GM18526 (cell line): Measurements from ENCODE around the gene G3BP1.

Source experiments
- POLR2A ChIP-seq: IDR thresholded peaks from 3 replicates; pipeline ENCODE4 v1.6.1; 2011; ENCODE audit not compliant: insufficient read length; ENCODE audit errors: extremely low read depth

Gene G3BP1

DNA sequence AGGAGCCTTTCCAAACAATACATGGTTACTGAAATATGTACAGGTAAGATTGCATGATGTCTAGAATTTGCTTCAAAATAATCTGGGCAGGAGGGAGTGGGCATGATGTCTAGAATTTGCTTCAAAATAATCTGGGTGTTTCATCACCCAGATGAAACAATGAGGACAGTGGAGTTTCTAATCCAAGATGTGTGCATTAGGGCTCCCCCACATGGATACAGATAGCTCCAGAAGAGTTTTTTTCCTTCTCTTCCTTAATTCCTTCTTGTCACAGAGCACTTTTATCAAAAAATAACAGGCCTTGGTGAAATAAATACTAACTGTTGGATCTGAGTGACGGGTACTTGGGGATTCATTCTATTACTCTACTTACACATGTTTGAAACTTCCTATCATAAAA lies 28.2 kb upstream of the G3BP1 start:
- no peak for TF ChIP-seq POLR2A

DNA sequence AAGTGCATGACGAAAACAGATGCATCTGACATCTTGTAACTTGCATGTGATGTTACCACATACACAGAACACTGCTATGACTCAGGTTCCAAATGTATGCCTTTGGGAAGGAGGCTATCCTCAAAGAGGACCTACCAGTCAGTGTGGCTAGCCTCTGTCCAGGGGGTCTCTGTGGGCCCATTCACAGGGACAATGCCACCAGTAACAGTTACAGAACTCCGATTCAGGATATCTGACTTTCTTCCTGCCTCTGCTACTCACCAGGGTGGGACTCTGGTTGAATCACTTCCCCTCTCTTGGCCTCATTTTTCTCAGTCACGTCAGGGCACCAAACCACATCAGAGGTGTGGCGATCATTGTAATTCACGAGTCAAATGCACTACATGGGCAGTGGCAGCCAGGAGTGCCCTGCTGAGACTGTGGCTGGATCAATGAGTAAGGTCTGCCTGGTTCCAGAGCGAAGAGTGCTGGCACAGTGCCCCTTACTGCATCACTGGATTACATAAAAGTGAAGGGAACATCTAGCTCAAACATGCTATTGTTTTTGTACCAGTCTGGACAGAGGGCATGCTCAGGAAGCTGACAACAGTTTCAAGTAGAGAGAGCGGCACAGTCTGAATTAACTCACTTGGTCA lies 26.6 kb upstream of the G3BP1 start:
- TF ChIP-seq POLR2A, result no peak

DNA sequence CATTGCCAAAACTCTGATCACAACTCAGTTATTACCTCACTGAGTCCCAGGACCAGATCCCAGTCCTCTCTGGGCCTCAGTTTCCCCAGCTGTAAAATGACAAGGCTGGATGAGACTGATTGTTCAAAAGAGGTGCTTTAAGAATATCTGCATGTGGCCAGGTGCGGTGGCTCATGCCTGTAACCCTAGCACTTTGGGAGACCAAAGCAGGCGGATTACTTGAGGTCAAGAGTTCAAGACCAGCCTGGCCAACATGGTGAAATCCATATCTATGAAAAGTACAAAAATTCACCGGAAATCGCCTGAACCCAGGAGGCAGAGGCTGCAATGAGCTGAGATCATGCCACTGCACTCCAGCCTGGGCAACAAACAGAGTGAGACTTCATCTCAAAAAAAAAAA lies 21.6 kb upstream of the G3BP1 start:
- TF ChIP-seq POLR2A, result no peak

DNA sequence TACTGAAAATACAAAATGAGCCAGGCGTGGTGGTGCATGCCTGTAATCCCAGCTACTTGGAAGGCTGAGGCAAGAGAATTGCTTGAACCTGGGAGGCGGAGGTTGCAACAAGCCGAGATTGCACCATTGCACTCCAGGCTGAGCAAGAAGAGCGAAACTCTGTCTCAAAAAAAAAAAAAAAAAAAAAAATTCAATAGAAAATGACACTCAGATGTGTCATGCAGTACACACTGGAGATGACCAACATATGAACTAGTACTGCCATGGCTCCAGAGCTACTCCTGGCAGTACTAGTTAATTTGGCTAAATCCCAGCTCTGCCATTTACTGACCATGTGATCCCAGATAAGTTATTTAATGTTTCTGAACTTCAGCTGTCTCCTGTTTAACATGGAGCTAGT lies 20.7 kb upstream of the G3BP1 start:
- TF ChIP-seq POLR2A, result no peak

DNA sequence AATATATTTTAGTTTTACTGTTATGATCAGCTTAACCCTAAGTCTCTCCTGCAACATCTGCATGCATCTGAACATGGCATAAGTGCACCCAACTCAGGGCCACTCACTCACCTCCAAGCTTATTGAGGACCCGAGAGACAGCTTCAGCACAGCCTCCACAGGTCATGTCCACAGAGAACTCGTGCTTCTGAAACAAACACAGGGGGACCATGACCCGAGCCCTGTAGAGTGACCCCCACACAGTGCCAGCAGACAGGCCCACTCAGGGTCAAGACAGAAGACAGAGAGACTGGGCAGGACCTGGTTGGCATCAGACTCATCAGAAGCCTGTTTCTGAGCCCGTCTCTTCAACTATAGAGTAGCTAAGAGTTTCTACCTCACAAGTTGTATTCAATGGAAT lies 20.2 kb upstream of the G3BP1 start:
- no peak for TF ChIP-seq POLR2A

DNA sequence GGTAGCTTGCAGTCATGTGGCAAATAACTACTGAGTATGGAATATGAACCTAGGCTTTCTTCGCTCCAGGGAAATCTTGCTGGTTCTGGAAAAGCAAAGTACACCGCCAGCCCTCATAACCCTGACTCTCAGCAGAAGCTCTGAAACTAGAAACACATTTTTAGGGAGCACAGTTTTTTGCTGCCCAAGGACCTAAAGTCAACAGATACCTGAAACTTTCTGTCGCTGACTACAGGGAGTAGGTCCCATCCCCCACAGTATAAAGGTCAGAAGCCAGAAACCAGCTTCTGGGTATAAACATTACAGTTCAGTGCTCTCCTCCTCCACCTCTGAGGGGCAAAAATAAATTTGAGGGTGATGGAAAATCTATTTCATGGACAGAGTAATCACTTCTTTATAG lies 16.4 kb upstream of the G3BP1 start:
- no peak for TF ChIP-seq POLR2A

DNA sequence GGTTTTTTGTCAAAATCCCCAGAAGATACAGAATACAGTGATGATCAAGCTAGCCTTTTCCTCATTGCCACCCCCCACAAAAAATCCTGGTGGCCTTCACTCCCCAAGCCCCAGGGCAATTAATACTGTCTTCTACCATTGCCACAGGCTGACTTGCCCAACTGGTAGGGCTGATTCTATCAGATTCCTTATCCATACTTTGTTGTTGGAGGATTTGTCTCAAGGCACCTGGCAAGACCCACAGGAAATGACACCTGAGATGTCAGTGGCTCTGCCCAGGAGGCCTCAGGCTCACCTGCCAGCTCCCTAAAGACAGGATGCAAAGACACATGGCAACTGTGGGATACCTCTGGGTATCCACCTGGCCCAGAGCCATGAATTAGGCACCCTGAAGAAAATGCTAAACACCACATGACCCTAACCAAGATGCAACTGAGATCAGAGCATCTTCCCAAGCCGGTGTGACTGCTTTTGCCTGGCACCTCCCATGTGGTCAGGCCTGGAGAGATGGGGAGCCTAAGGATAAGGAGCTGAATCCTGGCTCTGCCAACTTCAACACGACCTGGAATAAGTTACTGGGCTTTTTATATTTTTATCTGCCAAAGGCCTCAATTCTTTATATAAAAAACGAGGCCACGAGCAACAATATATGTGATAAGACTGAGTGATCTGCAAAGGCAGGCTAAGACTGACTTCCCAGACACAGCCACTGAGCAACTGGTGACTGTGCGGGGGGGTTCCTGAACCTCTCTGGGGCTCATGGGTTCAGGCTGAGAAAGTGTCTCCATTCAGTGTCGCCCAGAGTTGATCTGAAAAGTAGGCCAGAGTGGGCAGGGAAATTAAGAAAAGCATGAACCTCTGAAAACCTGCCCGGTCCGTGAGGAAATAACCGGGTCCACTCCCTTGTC lies 14.3 kb upstream of the G3BP1 start:
- TF ChIP-seq POLR2A, result no peak

DNA sequence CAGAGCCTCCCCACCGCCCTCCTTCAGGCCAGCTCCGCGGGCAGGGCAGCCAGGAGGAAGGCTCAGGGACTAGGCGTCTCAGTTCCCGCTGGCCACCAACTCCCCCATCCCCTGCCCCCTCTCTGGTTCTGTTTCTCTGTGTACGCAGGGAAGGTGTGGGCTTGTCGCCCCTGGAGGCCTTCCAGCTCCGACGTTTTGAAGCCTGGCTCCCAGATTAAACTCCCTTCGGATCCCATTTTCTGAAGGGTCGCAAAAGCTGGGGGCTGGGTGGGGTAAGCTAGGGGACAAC lies 13.7 kb upstream of the G3BP1 start:
- TF ChIP-seq POLR2A, result no peak

DNA sequence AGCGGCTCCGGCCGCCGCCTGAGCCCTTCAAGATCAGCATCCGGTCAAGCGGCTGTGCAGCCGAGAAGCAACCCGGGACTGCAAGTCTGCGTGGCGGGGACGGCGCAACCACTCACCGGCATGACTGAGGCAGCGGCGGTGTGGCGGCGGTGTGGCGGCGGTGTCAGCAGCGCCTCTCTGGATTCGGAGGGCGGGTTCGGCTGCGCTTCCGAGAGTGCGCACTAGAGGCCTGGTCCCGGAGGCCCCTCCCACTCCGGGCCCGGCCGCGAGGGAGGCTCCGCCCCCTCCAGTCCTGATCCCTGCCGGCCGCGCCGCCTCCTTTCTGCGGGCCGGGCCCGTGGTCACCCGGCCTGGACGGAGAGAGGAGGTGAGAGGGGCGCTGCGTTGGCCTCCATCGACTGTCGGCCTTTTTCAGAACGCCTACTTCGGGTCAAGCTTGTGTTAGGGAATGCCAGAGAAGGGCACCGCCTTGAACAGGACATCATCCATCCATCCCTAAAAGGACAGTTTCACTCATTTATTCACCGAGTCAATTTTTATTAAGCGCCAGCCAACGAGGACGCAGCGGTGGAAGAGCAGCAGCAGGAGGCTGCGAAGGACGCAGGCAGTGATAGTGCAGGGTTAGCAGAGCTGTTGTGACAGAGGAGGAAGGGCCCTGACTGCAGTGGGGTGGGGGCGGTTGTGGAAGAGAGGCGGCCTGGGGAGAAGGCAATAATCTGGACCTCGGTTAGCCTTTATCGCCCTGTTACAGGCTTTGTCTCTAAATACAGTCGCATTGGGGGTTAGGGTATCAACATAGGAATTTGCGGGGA lies 13.1 kb upstream of the G3BP1 start, which contains the start of gene ATOX1:
TSS of gene ATOX1 (minus strand) at position 202 of the 812 bp plus-strand sequence. CDS start at position 122, 80 bp downstream.
- peak; percentile 98 for TF ChIP-seq POLR2A

DNA sequence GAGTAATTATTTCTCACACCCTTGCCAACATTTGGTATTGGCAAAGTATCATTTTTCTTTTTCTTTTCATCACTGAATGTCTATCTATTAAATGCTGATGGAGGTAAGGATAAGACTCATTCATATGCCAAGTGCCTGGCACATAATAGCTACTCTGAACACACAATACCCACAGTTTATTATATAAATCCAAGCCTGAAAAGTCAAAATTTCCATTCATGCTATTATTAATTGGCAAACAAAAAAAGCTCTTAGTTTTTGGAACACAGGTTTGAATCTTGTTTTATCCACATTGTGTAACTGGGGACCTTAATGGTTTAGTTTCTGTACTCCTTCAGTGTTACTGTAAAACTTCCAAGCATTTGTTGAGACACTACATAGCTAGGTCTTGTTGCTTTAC lies 7.0 kb upstream of the G3BP1 start:
- TF ChIP-seq POLR2A, result no peak

DNA sequence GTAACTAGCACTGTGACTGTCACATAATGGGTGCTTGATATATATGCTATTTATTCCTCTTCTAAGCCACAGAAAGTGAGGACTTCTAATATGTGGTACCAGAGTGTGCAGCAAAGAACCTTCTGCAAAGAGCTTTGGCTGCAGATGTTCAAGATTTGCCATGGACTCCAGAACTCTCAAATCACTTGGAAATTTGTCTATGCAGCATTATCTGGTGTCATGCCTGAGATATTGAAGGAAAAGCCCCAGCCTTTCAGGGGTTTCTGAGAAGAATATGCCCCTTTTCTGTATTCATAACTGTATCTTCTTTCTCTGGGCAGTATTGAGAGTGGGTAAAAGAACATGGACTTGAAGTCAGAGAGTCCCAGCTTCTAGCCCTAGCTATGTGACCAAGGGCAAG lies 4.8 kb upstream of the G3BP1 start:
- no peak for TF ChIP-seq POLR2A

DNA sequence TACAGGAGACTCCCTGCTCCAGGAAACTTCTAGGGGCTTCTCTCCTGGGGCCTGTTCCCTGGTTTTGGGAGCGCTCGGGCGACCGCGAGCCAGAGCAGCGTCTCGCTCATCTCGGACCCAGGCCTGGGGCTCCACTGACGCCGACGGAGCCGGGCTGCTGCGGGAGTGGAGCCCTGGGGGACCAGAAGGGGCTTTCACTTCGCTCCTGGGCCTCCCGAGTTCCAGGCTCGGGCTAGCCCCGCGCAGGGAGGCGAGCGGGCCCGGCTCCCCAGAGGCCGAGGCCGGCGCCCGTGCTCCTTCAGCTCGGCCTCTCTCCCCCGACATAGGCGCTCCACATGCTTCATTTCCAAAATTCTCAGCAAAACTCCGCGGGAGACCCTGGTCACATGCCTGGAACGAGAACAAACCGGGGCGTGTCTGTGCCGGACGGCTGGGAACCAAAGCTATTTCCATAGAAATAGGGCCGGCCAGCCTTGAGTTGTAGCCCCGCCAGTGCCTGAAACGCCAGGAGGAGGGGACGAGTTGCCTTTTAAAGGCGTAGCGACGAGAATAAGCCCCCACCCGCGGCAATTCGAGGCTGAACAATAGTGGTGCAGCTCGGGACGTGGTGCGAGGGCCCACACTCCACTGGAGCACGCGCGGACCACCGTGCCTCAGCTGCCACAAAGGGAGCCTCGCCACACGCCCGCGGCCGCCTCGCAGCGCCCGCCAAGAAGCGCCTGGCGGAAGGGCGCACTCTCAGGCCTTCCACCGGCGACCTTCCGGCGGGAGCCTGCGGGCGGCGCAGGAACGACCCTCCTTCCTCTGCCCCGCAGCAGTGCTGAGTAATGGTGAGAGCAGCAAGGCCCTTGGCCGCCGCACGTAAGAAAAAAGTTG lies 1.1 kb upstream of the G3BP1 start:
- TF ChIP-seq POLR2A, result no peak

DNA sequence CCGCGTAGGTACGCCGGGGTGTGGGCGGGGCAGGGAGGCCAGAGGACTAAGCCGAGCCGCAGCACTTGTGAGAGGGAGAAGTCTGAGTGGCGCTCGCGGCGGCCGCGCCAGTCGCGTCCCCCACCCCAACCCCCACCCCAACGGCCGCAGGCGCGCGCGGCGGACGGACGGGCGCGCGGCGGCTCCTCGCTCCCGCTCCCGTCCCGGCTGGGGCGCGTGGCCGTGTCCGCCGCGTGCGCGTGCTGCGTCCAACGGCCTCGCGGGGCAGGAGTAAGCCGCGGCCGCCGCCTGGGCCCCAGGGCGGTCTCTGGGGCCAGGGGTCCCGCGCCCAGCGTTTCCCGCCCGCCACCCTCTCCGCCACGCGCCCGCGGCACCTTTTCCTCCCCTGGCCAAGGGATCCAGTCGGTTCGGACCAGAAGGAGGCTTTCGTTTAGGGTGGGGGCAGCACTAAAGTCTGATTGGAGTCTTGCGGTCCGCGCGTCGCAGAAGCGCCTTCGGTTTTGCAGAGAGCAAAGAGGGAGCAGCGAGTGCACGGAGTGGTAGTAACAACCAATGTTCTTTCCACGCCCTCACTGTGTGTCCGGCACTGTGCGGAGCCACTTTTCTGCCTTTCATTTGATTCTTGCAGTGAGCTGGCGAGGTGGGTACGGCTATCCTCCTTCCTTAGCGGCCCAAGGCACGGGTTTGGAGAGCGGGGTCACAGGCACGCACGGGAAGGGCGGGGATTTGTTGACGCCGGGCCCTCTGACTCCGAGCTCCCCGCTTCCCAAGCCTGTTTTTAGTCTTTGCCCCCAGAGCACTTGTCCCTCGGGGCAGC lies 483 bp downstream of the G3BP1 start:
- no peak for TF ChIP-seq POLR2A
